NB4 (cell line): ENCODE results near the gene LINC01488.

Experiments
- MYC ChIP-seq: IDR thresholded peaks from 2 replicates; pipeline ENCODE4 v1.6.1; 2011; ENCODE audit warnings: low read depth, low read length
- POLR2A ChIP-seq: IDR thresholded peaks from 2 replicates; pipeline ENCODE4 v1.6.1; 2011; ENCODE audit warnings: mild to moderate bottlenecking; ENCODE audit not compliant: insufficient read length; ENCODE audit errors: extremely low read depth
- TF ChIP-seq, protein P1 (sequence below): IDR thresholded peaks from one replicate; pipeline ENCODE4 v1.5.1; 2012; ENCODE audit warnings: low read depth, low read length
- TF ChIP-seq, protein P2 (sequence below): IDR thresholded peaks from 2 replicates; pipeline ENCODE4 v1.6.1; 2011; ENCODE audit warnings: low read depth, low read length

DNA sequence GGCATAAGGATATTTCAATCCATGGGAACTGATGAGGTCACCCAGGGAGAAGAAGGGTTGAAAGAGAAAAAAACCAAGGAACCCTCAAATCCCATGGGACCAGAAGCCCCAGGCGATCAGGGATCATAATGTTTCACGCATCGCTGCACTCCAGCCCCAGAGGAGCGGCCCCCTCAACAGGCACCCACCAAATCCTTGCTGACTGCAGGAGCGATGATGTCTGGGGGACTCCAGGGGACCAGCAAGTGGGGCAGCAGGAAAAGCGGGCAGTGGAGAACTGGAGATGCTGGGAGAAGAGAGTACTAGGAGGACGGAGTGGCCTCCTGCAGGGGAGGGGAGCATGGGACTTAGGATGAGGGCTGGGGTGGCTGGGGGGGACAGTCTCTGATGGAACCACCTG, 47.7 kb upstream of the LINC01488 start:
- TF ChIP-seq, protein P1, sequence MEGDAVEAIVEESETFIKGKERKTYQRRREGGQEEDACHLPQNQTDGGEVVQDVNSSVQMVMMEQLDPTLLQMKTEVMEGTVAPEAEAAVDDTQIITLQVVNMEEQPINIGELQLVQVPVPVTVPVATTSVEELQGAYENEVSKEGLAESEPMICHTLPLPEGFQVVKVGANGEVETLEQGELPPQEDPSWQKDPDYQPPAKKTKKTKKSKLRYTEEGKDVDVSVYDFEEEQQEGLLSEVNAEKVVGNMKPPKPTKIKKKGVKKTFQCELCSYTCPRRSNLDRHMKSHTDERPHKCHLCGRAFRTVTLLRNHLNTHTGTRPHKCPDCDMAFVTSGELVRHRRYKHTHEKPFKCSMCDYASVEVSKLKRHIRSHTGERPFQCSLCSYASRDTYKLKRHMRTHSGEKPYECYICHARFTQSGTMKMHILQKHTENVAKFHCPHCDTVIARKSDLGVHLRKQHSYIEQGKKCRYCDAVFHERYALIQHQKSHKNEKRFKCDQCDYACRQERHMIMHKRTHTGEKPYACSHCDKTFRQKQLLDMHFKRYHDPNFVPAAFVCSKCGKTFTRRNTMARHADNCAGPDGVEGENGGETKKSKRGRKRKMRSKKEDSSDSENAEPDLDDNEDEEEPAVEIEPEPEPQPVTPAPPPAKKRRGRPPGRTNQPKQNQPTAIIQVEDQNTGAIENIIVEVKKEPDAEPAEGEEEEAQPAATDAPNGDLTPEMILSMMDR = no peak
- TF ChIP-seq, protein P2, sequence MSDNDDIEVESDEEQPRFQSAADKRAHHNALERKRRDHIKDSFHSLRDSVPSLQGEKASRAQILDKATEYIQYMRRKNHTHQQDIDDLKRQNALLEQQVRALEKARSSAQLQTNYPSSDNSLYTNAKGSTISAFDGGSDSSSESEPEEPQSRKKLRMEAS = no peak
- TF ChIP-seq POLR2A (no peak), MYC (no peak)
